Liver (tissue), 5 donors: ENCODE data around the gene PAX4. TPM values are rescaled to one million over a fixed set of nuclear protein-coding genes. Genes with fewer than 3 reads are reported as not detected.

ENCODE experiments used
- FOXA1 ChIP-seq: IDR thresholded peaks from 2 replicates; pipeline ENCODE4 v1.6.1; 2016; ENCODE audit warnings: antibody characterized with exemption
- HNF4G ChIP-seq: IDR thresholded peaks from 2 replicates; pipeline ENCODE4 v1.6.1; 2016; ENCODE audit warnings: antibody characterized with exemption
- RXRA ChIP-seq, 2 donors: IDR thresholded peaks; 2 replicates each; pipeline ENCODE4 v1.6.1; 2017 to 2018; ENCODE audit warnings: antibody characterized with exemption in 2 of 2, mild to moderate bottlenecking in 1 of 2
- polyA plus RNA-seq, 2 donors: library from polyadenylated mRNA; stranded (reverse) in 1 of 2; unstranded in 1 of 2; fragments of 200-250 nt in 1 of 2; fragments of >200 nt in 1 of 2; fragmentation: Nextera tagmentation in 1 of 2; extraction: Ambion mirVana in 1 of 2; gene quantifications; one replicate each; pipeline versions ENCODE4 v1.2.1 to v1.2.3, GENCODE V29; 2013 to 2015
- total RNA-seq, 2 donors: library from RNA; depleted of rRNA; stranded (reverse); fragments of >200 nt; gene quantifications; one replicate each; pipeline ENCODE4 v1.2.3, GENCODE V29; 2014
- TF ChIP-seq, protein P1 (sequence below): IDR thresholded peaks from 2 replicates; pipeline ENCODE4 v1.6.1; 2016; ENCODE audit warnings: antibody characterized with exemption
- donor health status: healthy.
- donor health status: healthy.
- donor health status: healthy.

Gene PAX4
- total and polyA plus RNA-seq, 4 donors, result not detected

DNA sequence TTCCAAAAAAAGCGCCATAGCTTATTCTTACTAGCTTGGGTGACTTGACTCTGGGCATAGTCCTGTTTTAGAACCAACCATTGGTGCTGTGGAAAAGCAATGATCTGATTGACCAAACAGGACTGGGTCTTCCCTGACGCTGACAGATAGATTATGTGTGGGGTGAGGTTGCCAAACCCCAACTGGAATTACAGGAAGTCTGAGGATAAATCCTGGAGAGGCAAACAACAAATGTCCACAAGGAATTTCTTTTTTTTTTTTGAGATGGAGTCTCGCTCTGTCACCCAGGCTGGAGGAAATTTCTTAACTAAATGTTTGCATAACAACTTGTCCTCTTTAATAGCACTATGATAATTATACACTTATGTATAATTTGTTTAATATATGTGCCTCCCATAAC, 51.7 kb downstream of the PAX4 start (continued):
- TF ChIP-seq RXRA (IDR thresholded peaks at IDR 0.05) (no peak), FOXA1 (no peak), HNF4G (no peak)
- TF ChIP-seq, protein P1, sequence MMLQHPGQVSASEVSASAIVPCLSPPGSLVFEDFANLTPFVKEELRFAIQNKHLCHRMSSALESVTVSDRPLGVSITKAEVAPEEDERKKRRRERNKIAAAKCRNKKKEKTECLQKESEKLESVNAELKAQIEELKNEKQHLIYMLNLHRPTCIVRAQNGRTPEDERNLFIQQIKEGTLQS, result no peak

Other genes starting within 250 kb of the PAX4 start
- 10 to 100 TPM; 14.1 to 15.2 TPM for gene ZNF800, start 225.4 kb downstream of the PAX4 start, total RNA-seq
- gene ZNF800, start 225.4 kb downstream of the PAX4 start, polyA plus RNA-seq, result 10 to 100 TPM in 1 of 2 donors, 1 to 10 TPM in 1; 4.8 to 11.5 TPM
- gene GCC1, start 32.5 kb downstream of the PAX4 start, total RNA-seq, result 10 to 100 TPM in 1 of 2 donors, 1 to 10 TPM in 1; 8.7 to 16.1 TPM
- 1 to 10 TPM; 4.6 to 7.3 TPM for gene GCC1, start 32.5 kb downstream of the PAX4 start, polyA plus RNA-seq
- 10 to 100 TPM; 47.8 to 49.6 TPM for gene ARF5, start 29.7 kb downstream of the PAX4 start, total RNA-seq
- gene ARF5, start 29.7 kb downstream of the PAX4 start, polyA plus RNA-seq, result 10 to 100 TPM; 61.1 to 90.0 TPM
- under 1 TPM; 0.23 to 0.67 TPM for gene FSCN3, start 24.4 kb downstream of the PAX4 start, total RNA-seq
- not detected for gene FSCN3, start 24.4 kb downstream of the PAX4 start, polyA plus RNA-seq
- gene SND1, start 34.1 kb upstream of the PAX4 start, total RNA-seq, result 100 to 1,000 TPM in 1 of 2 donors, 10 to 100 TPM in 1; 73.9 to 214 TPM
- 10 to 100 TPM; 59.4 to 94.3 TPM for gene SND1, start 34.1 kb upstream of the PAX4 start, polyA plus RNA-seq